Subcutaneous abdominal adipose tissue (tissue), 5 donors: ENCODE data around the gene DDX19B.
"Not testable (repeated sequence)": the region's sequence is repeated elsewhere in the genome, so short reads cannot be mapped to it uniquely, and the experiment has no call there.

Source experiments
- H3K27ac ChIP-seq: one replicate; pipeline ENCODE4 v1.7.0; 2013; ENCODE audit warnings: low read depth, mild to moderate bottlenecking, inconsistent platforms, low read length, moderate library complexity
- H3K27me3 ChIP-seq, 5 donors: one replicate each; pipeline ENCODE4 v1.7.0; 2013; ENCODE audit warnings: low read length in 5 of 5, inconsistent platforms in 1 of 5; ENCODE audit not compliant: control insufficient read depth in 5 of 5, insufficient read depth in 4 of 5
- H3K36me3 ChIP-seq, 5 donors: one replicate each; pipeline ENCODE4 v1.7.0; 2013; ENCODE audit warnings: low read length in 5 of 5; ENCODE audit not compliant: control insufficient read depth in 5 of 5, insufficient read depth in 5 of 5
- H3K4me1 ChIP-seq, 5 donors: one replicate each; pipeline ENCODE4 v1.7.0; 2013; ENCODE audit warnings: low read length in 5 of 5, mild to moderate bottlenecking in 3 of 5, moderate library complexity in 1 of 5; ENCODE audit not compliant: control insufficient read depth in 5 of 5, insufficient read depth in 5 of 5
- H3K4me3 ChIP-seq, 5 donors: one replicate each; pipeline ENCODE4 v1.7.0; 2013; ENCODE audit warnings: low read length in 5 of 5, low read depth in 1 of 5
- H3K9ac ChIP-seq, 5 donors: one replicate each; pipeline ENCODE4 v1.7.0; 2013; ENCODE audit warnings: low read length in 5 of 5, mild to moderate bottlenecking in 4 of 5, moderate library complexity in 3 of 5
- H3K9me3 ChIP-seq, 5 donors: one replicate each; pipeline ENCODE4 v1.7.0; 2013; ENCODE audit warnings: low read length in 5 of 5; ENCODE audit not compliant: control insufficient read depth in 5 of 5
- donor health status: healthy.
- donor health status: healthy.
- donor health status: healthy.
- donor health status: healthy.
- donor health status: healthy.

The DDX19B gene

GRCh38 chr16:70255574-70255973, 43.4 kb upstream of the DDX19B start:
- H3K36me3 ChIP-seq = peaks cover 6 to 83% (median 75%) of the 10 kb centered on the region in 5 donors
- H3K4me3 ChIP-seq = no peak overlapping the region
- H3K27me3 ChIP-seq = no peaks in the 10 kb centered on the region
- H3K9me3 ChIP-seq = no peaks in the 10 kb centered on the region
- no peak overlapping the region for H3K27ac ChIP-seq
- no peak overlapping the region for H3K9ac ChIP-seq
- peaks cover 0 to 8% (median 7%) of the 10 kb centered on the region in 5 donors for H3K4me1 ChIP-seq

- Histone ChIP-seq H3K36me3 (peaks cover 6 to 98% (median 86%) of the 10 kb centered on the region in 5 donors), H3K27me3 (no peaks in the 10 kb centered on the region), H3K4me1 (no peaks in the 10 kb centered on the region), H3K27ac (no peak overlapping the region), H3K4me3 (no peak overlapping the region), H3K9ac (no peak overlapping the region), H3K9me3 (no peaks in the 10 kb centered on the region)
Observed at GRCh38 chr16:70257391-70257790, 41.6 kb upstream of the DDX19B start.

- Histone ChIP-seq H3K4me3 (no peak overlapping the region), H3K27ac (no peak overlapping the region), H3K4me1 (no peaks in the 10 kb centered on the region), H3K9me3 (no peaks in the 10 kb centered on the region), H3K36me3 (peaks cover 6 to 96% (median 84%) of the 10 kb centered on the region in 5 donors), H3K9ac (no peak overlapping the region), H3K27me3 (no peaks in the 10 kb centered on the region)
Observed at GRCh38 chr16:70258065-70258464, 40.9 kb upstream of the DDX19B start.

- Histone ChIP-seq H3K36me3 (peaks cover 6 to 96% (median 84%) of the 10 kb centered on the region in 5 donors), H3K4me3 (no peak overlapping the region), H3K9me3 (no peaks in the 10 kb centered on the region), H3K9ac (no peak overlapping the region), H3K27me3 (no peaks in the 10 kb centered on the region), H3K27ac (no peak overlapping the region), H3K4me1 (no peaks in the 10 kb centered on the region)
Observed at GRCh38 chr16:70258946-70259345, 40.0 kb upstream of the DDX19B start.

GRCh38 chr16:70259903-70260302, 39.1 kb upstream of the DDX19B start:
- H3K27me3 ChIP-seq, H3K4me3 ChIP-seq, H3K9me3 ChIP-seq, H3K9ac ChIP-seq, H3K27ac ChIP-seq, H3K4me1 ChIP-seq: not testable (repeated sequence)
- peaks cover 10 to 96% (median 83%) of the 10 kb centered on the region in 5 donors for H3K36me3 ChIP-seq

- Histone ChIP-seq H3K27ac (no peak overlapping the region), H3K9ac (no peak overlapping the region), H3K36me3 (peaks cover 14 to 92% (median 80%) of the 10 kb centered on the region in 5 donors), H3K4me3 (no peak overlapping the region), H3K4me1 (no peaks in the 10 kb centered on the region), H3K9me3 (no peaks in the 10 kb centered on the region), H3K27me3 (no peaks in the 10 kb centered on the region)
Observed at GRCh38 chr16:70267516-70267915, 31.5 kb upstream of the DDX19B start.

- not testable (repeated sequence) for H3K9me3 ChIP-seq, H3K27me3 ChIP-seq, H3K9ac ChIP-seq, H3K27ac ChIP-seq, H3K4me3 ChIP-seq, H3K4me1 ChIP-seq
- peaks cover 14 to 93% (median 77%) of the 10 kb centered on the region in 5 donors for H3K36me3 ChIP-seq
Observed at GRCh38 chr16:70267922-70268321, 31.1 kb upstream of the DDX19B start.

GRCh38 chr16:70269471-70269870, 29.5 kb upstream of the DDX19B start:
- H3K27ac ChIP-seq = no peak overlapping the region
- H3K9me3 ChIP-seq = no peaks in the 10 kb centered on the region
- peaks cover 13 to 85% (median 67%) of the 10 kb centered on the region in 5 donors for H3K36me3 ChIP-seq
- no peak overlapping the region for H3K4me3 ChIP-seq
- H3K27me3 ChIP-seq = no peaks in the 10 kb centered on the region
- no peaks in the 10 kb centered on the region for H3K4me1 ChIP-seq
- no peak overlapping the region for H3K9ac ChIP-seq

- H3K27me3 ChIP-seq = no peaks in the 10 kb centered on the region
- H3K9ac ChIP-seq = no peak overlapping the region
- no peak overlapping the region for H3K4me3 ChIP-seq
- H3K36me3 ChIP-seq = peaks cover 10 to 78% (median 64%) of the 10 kb centered on the region in 5 donors
- no peaks in the 10 kb centered on the region for H3K4me1 ChIP-seq
- no peak overlapping the region for H3K27ac ChIP-seq
- H3K9me3 ChIP-seq = no peaks in the 10 kb centered on the region
Observed at GRCh38 chr16:70270176-70270575, 28.8 kb upstream of the DDX19B start.

GRCh38 chr16:70271696-70272095, 27.3 kb upstream of the DDX19B start:
- Histone ChIP-seq H3K4me3 (no peak overlapping the region), H3K27ac (no peak overlapping the region), H3K4me1 (no peaks in the 10 kb centered on the region), H3K36me3 (peaks cover 16 to 80% (median 62%) of the 10 kb centered on the region in 5 donors), H3K9ac (no peak overlapping the region), H3K27me3 (no peaks in the 10 kb centered on the region), H3K9me3 (no peaks in the 10 kb centered on the region)

GRCh38 chr16:70276392-70276791, 22.6 kb upstream of the DDX19B start:
- no peaks in the 10 kb centered on the region for H3K27me3 ChIP-seq
- no peaks in the 10 kb centered on the region for H3K9me3 ChIP-seq
- no peak overlapping the region for H3K27ac ChIP-seq
- H3K4me1 ChIP-seq = no peaks in the 10 kb centered on the region
- peak overlapping the region in 1 of 5 donors; percentile 9 for H3K9ac ChIP-seq
- no peak overlapping the region for H3K4me3 ChIP-seq
- peaks cover 9 to 74% (median 60%) of the 10 kb centered on the region in 5 donors for H3K36me3 ChIP-seq
